Measurements from ENCODE around the gene UCK2. TPM values are rescaled to one million over a fixed set of nuclear protein-coding genes. Genes with fewer than 3 reads are reported as not detected.
A peak's percentile ranks its signal among the peaks of the same experiment; 100 is the strongest.

Gene UCK2
- total RNA-seq, 1 donor from 2014 or later = 49.8 TPM

DNA sequence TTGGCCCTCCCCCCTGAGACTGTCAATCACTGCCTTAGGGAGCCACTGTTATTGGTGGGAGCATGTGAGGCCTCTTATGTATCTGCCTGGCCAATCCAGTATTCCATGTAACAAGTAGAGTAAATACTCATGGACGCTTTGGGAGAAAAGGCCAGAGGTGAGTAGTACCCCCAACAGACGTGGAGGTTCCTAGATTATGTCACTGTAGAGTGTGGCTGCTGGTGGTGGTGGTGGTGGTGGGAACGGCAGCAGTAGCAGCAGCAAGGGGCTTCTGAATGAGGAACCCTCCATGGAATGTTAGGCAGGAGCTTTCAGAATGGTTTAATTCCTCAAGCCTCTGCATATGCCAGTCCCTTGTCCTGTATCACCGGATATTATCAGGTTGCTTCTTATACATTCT, 118.5 kb downstream of the UCK2 start:
- no peak overlapping the region for H3K27ac Mint-ChIP-seq (ENCODE audit: unreplicated experiment)
- no peaks in the 10 kb centered on the region for H3K9me3 Mint-ChIP-seq (ENCODE audit: unreplicated experiment)
- no peak overlapping the region for H3K4me3 Mint-ChIP-seq (ENCODE audit: unreplicated experiment)

GRCh38 chr1:165947797-165948455, 120.5 kb downstream of the UCK2 start:
- peaks cover 16% of the 10 kb centered on the region for H3K27me3 Mint-ChIP-seq (ENCODE audit: unreplicated experiment)
- no peaks in the 10 kb centered on the region for H3K36me3 Mint-ChIP-seq (ENCODE audit: unreplicated experiment)
- H3K9me3 Mint-ChIP-seq (ENCODE audit: unreplicated experiment) = no peaks in the 10 kb centered on the region
- no peak overlapping the region for H3K27ac Mint-ChIP-seq (ENCODE audit: unreplicated experiment)
- H3K4me1 Mint-ChIP-seq (ENCODE audit: unreplicated experiment) = no peaks in the 10 kb centered on the region
- peak; percentile 44 for DNase-seq (ENCODE audit: extremely low spot score, unreplicated experiment)
- no peak overlapping the region for H3K4me3 Mint-ChIP-seq (ENCODE audit: unreplicated experiment)
- TF ChIP-seq, protein P1, sequence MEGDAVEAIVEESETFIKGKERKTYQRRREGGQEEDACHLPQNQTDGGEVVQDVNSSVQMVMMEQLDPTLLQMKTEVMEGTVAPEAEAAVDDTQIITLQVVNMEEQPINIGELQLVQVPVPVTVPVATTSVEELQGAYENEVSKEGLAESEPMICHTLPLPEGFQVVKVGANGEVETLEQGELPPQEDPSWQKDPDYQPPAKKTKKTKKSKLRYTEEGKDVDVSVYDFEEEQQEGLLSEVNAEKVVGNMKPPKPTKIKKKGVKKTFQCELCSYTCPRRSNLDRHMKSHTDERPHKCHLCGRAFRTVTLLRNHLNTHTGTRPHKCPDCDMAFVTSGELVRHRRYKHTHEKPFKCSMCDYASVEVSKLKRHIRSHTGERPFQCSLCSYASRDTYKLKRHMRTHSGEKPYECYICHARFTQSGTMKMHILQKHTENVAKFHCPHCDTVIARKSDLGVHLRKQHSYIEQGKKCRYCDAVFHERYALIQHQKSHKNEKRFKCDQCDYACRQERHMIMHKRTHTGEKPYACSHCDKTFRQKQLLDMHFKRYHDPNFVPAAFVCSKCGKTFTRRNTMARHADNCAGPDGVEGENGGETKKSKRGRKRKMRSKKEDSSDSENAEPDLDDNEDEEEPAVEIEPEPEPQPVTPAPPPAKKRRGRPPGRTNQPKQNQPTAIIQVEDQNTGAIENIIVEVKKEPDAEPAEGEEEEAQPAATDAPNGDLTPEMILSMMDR (IDR thresholded peaks at IDR 0.05) = no peak

More for the DNA sequence above, 118.5 kb downstream of the UCK2 start:
- Mint-ChIP-seq H3K27me3 (ENCODE audit: unreplicated experiment) (peaks cover 16% of the 10 kb centered on the region), H3K36me3 (ENCODE audit: unreplicated experiment) (no peaks in the 10 kb centered on the region), H3K4me1 (ENCODE audit: unreplicated experiment) (no peaks in the 10 kb centered on the region)
- TF ChIP-seq, protein P1 (IDR thresholded peaks at IDR 0.05) = no peak
- peak; percentile 19 for DNase-seq (ENCODE audit: extremely low spot score, unreplicated experiment)

- no peak overlapping the region for H3K4me3 Mint-ChIP-seq (ENCODE audit: unreplicated experiment)
- DNase-seq (ENCODE audit: extremely low spot score, unreplicated experiment) = peak; percentile 82
- H3K36me3 Mint-ChIP-seq (ENCODE audit: unreplicated experiment) = no peaks in the 10 kb centered on the region
- H3K27me3 Mint-ChIP-seq (ENCODE audit: unreplicated experiment) = peaks cover 9% of the 10 kb centered on the region
- TF ChIP-seq, protein P1 (IDR thresholded peaks at IDR 0.05) = no peak
- no peak overlapping the region for H3K27ac Mint-ChIP-seq (ENCODE audit: unreplicated experiment)
- no peaks in the 10 kb centered on the region for H3K4me1 Mint-ChIP-seq (ENCODE audit: unreplicated experiment)
- H3K9me3 Mint-ChIP-seq (ENCODE audit: unreplicated experiment) = no peaks in the 10 kb centered on the region
Observed at GRCh38 chr1:165949335-165950130, 122.1 kb downstream of the UCK2 start.

GRCh38 chr1:165954940-165955339, 127.5 kb downstream of the UCK2 start:
- peaks cover 3% of the 10 kb centered on the region for H3K27me3 Mint-ChIP-seq (ENCODE audit: unreplicated experiment)
- H3K4me1 Mint-ChIP-seq (ENCODE audit: unreplicated experiment) = no peaks in the 10 kb centered on the region
- H3K36me3 Mint-ChIP-seq (ENCODE audit: unreplicated experiment) = no peaks in the 10 kb centered on the region
- TF ChIP-seq, protein P1 (IDR thresholded peaks at IDR 0.05) = no peak
- peak; percentile 60 for DNase-seq (ENCODE audit: extremely low spot score, unreplicated experiment)
- no peak overlapping the region for H3K4me3 Mint-ChIP-seq (ENCODE audit: unreplicated experiment)
- H3K9me3 Mint-ChIP-seq (ENCODE audit: unreplicated experiment) = no peaks in the 10 kb centered on the region
- no peak overlapping the region for H3K27ac Mint-ChIP-seq (ENCODE audit: unreplicated experiment)

DNA sequence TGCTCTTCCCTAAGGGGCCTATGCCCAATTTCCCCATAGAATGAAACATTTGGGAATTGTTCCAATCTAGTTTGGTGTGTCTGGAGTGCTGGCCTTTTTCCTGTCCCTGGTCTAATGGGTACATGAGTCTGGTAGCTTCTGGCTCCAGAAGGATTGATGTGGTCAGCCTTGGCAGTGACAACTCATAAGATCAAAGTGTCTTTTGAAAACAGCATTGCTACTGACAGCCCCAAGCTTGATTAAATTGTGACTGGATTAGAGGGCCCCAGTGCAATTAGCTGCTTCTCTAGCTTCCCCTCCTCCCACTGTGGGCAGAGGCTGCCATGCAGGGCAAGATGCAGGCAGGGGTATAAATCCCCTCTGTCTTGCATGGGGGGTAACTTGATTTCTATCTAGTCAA, 130.9 kb downstream of the UCK2 start:
- Mint-ChIP-seq H3K4me3 (ENCODE audit: unreplicated experiment) (no peak overlapping the region), H3K9me3 (ENCODE audit: unreplicated experiment) (no peaks in the 10 kb centered on the region), H3K27me3 (ENCODE audit: unreplicated experiment) (peaks cover 4% of the 10 kb centered on the region), H3K36me3 (ENCODE audit: unreplicated experiment) (no peaks in the 10 kb centered on the region), H3K4me1 (ENCODE audit: unreplicated experiment) (no peaks in the 10 kb centered on the region), H3K27ac (ENCODE audit: unreplicated experiment) (no peak overlapping the region)
- no peak for DNase-seq (ENCODE audit: extremely low spot score, unreplicated experiment)
- TF ChIP-seq, protein P1 (IDR thresholded peaks at IDR 0.05) = no peak

Data from osteocyte (in vitro differentiated cells).